GM21515 (cell line): ENCODE data around the gene ZNF469.
"Not testable (repeated sequence)": the region's sequence is repeated elsewhere in the genome, so short reads cannot be mapped to it uniquely, and the experiment has no call there.

Experiments used
- ATAC-seq: cut with Tn5 transposase; IDR thresholded peaks from one replicate; pipeline ENCODE4 v1.9.1; 2021; ENCODE audit not compliant: unreplicated experiment

Gene ZNF469

DNA sequence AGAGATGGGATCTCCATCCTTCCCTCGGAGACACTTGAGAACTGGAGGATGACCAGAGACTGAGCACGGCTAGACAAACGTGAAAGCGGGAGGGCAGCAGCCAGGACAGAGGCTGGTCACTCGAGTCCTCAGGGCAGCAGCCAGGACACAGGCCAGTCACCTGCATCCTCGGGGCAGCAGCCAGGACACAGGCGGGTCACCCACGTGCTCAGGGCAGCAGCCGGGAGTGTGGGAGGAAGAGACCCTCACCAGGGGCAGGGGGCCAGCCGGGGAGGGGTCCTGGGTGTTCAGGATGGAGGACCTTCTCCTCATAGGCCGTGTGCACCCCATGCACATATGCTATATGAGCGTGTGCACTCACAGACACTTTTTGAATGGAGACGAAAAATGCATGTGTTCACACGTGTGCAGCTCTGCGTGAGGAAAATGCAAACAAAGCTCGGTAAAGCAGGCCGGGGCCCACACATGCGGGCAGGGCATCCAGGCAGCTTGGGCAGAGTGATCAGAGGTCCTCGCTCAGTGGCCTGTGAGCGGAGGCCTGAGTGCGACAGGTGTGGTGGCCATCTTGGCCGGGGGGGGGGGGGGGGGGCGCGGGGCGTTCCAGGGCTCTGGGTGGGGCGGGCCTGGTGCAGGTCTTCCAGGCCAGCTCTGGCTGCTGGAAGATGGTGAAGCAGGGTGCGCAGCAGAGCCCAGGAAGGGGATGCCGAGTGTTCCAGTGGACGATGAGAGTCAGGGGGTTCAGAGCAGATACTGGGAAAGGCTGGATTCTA, 26.7 kb downstream of the ZNF469 start:
- ATAC-seq: no peak

DNA sequence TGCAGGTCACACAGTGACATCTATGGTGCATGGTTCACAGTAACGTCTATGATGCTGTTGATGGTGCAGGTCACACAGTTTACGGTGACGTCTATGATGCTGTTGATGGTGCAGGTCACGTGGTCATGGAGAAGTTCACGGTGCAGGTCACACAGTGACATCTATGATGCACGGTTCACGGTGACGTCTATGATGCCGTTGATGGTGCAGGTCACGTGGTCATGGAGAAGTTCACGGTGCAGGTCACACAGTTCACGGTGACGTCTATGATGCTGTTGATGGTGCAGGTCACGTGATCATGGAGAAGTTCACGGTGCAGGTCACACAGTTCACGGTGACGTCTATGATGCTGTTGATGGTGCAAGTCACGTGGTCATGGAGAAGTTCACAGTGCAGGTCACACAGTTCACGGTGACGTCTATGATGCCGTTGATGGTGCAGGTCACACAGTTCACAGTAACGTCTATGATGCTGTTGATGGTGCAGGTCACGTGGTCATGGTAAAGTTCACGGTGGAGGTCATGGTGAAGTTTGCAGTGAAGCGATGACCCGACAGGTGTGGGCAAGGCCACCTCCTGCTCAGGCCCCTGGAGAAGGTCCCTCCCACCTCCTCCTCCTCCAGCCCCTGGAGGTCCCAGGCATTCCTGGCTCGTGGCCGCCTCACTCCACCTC, 27.7 kb downstream of the ZNF469 start:
- ATAC-seq: not testable (repeated sequence)

DNA sequence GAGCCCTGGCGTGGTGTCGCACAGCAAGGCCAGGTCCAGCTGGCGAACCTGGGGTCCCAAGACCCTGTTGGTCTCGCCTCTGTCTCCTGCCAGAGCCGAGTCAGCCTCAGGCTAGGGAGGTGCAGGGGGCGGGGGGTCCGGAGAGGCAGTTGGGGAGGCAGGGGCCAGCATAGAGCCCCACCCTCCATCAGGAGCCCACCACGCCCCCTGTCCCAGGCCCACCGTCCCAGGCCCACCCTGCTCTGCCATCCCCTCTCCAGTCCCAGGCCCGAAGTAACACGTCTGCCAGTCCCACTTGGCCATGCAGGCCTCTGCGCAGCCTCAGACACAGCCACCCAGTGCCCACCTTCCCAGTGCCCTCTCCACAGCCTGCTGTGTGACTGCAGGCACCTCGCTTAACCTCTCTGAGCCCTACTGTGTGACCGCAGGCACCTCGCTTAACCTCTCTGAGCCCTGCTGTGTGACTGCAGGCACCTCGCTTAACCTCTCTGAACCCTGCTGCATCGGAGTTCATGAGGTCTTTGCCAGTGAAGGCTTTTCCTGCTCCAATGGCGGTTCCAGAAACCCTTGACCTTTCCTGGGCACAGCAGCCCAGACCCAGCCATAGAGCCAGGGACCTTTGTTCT, 29.3 kb downstream of the ZNF469 start:
- ATAC-seq: no peak

DNA sequence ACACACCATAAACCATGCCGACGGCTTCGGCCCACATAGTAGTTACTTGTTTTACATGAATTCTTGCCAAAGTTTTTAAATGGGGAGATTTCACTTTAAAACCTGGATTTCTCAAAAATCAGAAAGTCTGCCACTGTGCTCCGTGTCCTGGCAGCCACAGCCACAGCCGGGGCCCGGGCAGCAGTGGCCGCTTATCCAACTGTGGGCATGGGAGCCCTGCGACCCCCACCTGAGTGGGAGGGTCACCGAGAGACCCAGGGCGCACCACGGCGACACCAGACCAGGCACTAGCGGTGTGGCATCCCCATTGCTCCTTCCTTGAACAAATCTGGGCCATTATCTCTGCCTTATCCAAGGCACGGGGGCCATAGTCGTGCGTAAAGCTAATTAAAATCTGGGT, 30.0 kb downstream of the ZNF469 start:
- no peak for ATAC-seq

DNA sequence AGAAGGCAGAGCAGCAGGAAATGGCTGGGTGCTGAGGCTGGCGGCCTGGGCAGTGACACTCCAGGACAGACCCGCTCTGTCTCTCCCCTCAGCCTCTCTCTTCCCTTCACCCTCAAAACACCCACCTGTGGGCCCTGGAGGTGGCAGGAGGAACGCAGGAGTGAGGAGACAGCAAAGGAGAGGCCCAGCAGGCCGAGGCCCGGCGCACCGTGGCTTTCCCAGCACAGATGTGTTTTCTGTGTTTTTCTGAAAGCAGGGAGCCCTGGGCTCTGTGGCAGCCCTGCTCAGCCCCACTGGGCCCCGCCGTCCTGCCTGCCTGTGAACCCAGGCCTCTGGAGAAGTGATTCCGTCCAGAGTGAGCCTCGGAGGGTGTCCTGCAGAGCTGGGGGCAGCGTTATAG, 30.5 kb downstream of the ZNF469 start:
- no peak for ATAC-seq

DNA sequence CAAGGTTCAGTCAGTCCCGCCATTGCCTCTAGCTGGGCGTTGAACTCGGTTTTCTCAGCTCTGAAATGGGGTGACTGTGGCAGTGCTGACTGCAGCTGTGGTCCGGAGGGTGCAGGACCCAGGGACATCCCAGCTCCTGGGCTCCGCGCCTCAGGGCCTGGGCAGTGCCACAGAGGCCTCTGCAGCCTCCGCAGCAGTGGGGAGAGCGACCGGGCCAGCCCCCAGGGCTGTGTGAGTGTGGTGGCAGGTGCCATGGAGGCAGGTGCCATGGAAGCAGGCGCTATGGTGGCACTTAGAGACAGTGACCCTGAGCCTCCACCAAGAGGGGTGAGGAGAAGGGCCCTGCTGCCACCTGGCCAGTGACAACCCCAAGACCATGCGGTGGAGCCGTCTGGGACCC, 30.9 kb downstream of the ZNF469 start:
- no peak for ATAC-seq

DNA sequence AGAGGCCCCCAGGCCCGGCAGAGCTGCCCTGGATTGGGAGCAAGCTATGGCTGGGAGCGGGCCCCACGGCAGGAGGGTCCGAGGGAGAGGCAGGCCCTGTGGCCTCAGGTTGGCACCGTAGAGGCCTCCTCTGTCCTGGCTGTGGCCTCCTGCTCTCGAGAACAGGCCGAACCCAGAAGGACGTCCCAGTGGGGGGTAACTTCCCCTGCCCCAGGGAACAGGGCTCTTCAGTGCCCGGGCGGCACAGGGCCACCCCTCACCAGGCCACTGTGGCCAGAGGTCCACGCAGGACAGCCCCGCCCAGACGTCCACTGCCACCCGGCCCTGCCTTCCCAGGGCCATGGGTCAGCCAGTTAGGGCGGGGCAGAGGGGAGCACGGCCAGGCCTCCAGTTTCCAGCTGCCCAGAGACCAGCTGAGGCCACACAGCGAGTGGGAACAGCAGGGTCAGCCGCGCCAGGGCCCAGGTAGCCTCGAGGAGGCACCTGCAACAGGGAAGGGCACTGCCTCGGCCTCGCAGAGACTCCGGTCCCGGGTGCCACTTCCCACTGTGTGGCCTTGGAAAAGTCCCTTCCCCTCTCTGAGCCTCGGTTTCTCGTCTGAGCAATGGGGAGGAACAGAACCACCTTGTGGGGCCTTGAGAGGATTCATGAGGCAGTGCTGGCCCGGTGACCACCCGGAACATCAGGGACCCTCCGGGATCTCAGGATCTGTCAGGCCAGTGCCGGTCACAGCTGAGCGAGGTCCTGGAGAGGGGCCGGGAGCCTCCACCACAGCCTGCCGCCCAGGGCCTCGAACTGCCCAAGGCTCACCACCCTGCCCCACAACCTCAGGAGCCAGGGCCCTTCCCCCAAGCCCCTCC, 32.0 kb downstream of the ZNF469 start:
- no peak for ATAC-seq

DNA sequence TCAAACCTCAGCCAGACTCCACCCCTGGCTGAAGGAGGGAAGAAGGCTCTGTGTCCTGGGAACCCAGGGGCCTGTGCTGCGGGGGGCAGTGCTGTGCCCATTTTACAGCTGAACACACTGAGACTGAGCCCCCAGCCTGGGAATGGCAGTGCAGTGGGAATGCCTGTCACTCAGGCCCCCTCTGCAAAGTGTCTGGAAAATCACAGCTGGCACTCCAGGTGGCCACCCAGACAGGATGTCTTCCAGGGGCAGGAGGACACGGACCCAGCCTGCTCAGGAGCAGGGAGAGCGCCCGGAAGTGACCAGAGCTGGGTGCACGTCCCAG, 32.6 kb downstream of the ZNF469 start:
- ATAC-seq: no peak

DNA sequence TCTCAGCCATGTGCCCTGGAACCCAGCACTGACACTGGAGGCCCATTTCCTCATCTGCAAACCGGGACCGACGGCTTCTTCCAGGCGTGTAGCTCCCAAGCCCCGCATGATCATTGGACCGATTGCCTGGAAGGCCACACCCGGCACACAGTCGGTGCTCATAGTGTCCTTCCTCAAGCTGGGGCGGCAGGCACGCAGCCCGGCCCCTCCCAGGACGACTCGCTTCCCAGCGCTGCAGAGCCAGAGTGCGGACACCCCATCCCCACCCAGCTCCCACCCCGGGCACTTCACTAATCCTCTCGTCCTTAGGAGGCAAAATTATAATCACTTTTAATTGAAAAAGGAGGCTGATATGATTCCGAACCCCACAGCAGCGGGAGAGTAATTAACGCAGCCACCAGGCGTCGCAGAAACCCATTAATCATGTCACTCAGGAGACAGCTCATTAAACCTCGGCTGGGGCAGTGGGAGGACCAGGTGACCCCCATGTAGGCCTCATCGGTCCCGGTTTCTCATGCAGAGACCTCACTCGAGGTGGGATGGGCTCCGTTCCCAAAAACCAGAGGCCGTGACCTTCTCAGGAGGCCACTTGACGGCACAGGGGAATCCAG, 33.1 kb downstream of the ZNF469 start:
- no peak for ATAC-seq

DNA sequence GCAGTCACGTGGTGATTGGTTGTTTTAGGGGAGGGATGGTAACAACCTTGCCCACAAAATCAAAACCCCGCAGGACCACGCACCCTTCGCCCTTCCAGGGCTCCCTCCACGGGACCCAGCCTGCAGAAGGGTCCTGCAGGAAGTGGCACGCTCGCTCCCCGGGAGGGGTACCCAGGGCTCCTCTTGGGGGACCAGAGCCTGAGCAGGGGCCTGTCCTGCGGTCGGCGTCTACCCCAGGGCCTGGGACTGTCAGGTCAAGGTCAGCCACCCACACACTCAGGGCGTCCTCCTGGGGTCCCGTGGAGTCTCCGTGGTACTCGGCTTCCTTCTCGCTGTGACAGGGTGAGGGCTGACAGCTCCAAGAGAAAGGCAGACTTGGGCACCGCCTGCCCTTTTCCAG, 33.9 kb downstream of the ZNF469 start:
- ATAC-seq: no peak

DNA sequence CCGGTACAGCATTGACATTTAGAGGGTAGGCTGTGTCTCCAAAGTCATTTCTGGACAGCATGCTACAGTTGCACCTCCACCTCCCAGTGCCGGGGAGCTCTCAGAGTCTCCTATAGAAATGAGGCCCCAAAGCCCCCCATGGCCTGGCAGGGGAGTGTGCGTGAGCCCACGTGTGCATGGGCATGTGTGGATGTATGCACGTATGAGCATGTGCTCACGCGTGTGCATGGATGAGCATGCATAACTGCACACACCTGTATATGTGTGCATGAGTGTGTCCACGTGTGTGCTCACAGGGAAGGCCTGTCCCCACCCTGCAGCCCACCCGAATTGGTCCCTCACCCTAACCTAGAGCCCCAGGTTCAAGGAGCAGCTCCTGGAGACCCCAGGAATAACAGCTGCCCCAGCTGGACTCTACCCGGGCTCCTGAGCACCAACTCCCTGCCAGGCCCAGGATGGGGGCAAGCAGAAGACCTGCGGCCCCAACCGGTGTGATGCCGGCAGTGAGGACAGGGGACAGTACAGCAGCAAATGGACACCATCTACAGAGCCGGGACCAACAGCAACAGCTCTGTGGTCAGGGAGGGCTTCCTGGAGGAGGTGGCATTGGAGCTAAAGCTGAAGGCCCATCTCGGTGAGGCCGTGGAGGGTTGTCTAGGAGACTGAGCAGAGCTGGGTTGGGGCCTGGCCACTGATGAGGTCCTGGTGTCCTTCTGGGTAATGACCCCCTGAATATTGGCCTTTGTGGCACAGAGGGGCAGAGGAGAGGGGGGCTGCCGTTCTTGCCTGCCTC, 35.1 kb downstream of the ZNF469 start:
- no peak for ATAC-seq

DNA sequence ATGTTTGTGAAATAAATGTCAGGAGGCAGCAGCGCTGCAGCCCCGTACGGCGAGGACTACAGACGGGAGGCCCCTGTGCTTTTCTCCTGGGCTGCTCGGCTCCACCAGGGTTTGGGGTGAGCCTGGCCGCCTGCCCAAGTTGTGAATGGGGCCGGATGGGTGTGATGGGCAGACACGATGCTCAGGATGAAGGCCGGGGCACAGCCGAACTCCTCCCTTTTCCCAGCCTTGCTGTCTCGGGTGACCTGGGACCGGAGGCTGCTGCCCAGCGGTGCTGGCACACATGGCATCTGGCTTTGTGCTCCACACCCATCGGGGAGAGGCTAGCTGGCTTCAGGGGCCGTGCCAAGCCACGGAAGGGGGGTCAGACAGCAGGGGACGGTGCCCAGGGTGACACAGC, 36.1 kb downstream of the ZNF469 start:
- no peak for ATAC-seq

DNA sequence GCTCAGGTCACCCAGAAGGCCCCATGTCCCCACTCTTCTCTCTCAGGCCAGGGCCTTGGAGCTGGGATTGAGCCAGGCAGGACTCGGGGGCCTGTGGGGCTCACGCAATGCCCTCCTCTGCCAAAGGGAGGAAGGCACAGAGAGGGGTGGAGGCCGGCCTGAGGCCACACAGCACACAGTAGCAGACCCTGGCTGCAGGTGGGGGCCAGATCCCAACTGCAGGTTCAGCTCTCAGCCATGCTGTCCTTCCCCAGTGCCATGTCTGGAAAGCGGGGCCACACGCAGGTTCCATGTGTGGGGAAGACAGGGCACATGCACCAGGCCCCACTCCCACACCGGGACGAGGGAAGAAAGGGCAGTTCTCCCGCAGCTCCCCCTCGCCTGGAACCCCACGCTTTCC, 37.0 kb downstream of the ZNF469 start:
- no peak for ATAC-seq

DNA sequence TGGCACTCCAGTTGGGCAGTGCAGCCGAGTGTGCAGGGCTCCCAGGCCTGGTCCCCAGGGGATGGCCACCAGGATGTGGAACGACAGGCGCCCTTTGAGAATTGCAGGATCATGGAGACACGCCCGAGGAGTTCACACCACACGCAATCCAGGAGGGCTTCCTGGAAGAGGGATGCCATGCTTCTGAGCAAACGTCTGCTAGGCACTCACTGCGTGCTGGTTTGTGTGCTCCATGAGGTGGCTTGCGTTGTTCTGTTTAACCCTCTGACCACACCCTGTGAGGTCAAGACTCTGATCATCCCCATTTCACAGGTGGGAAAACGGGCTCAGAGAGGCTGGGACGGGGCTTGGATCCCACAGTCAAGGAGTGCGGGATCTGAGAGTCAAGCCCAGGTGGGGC, 37.7 kb downstream of the ZNF469 start:
- ATAC-seq: no peak

DNA sequence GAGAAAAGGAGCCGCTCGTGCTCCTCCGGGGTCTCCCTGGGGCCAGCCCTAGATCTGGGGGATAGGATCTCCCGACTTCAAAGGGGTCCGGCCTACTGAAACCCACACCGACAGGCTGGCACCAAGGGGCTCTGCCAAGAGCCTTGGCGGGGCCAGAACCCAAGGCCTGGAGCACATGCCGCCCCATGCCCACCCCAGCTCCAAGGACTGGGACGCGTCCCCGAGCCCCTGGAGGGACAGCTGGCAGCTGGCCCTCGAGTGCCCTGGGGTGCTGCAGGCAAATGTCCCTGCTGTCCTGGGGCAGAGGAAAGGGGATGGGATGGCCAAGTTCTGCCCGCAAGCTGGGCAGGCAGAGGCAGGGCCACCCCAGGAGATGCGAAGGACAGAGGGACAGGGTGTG, 38.5 kb downstream of the ZNF469 start:
- no peak for ATAC-seq

DNA sequence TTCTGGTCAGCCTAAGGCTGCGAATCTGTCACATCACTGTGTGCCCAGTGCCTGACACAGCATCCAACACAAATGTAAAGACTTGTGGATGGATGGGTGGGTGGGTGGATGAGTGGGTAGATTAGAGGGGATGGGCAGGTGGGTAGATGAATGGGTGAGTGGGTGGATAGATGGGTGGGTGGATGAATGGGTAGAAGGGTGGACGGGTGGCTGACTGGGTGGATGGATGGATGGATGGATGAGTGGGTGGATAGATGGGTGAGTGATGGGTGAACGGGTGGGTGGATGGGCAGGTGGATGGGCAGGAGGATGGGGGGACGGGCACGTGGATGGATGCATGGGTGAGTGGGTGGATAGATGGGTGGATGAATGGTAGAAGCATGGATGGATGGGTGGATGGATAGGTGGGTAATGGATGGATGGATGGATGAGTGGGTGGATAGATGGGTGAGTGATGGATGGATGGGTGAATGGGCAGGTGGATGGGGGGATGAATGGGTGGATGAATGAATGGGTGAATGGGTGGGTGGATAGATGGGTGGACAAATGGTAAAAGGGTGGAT, 39.2 kb downstream of the ZNF469 start:
- no peak for ATAC-seq

DNA sequence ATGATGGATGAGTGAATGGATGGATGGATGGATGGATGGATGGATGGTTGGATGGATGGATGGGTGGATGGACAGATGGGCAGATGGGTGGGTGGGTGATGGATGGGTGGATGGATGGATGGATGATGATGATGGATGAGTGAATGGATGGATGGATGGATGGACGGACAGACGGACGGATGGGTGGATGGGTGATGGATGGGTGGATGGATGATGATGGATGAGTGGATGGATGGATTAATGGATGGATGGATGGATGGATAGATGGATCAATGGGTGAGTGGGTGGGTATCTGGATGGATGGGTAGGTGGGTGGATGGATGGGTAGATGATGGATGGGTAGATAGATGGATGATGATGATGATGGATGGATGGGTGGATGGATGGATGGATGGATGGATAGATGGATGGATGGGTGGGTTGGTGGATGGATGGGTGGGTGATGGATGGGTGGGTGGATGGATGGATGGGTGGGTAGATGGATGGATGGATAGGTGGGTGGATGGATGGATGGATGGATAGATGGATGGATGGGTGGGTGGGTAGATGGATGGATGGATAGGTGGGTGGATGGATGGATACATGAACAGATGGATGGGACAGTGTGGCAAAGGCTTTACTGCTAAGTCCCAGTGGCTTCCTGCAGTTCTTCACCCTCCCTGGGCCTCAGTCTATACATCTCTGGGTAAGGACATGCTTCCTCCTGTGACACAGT, 40.1 kb downstream of the ZNF469 start:
- ATAC-seq: no peak

DNA sequence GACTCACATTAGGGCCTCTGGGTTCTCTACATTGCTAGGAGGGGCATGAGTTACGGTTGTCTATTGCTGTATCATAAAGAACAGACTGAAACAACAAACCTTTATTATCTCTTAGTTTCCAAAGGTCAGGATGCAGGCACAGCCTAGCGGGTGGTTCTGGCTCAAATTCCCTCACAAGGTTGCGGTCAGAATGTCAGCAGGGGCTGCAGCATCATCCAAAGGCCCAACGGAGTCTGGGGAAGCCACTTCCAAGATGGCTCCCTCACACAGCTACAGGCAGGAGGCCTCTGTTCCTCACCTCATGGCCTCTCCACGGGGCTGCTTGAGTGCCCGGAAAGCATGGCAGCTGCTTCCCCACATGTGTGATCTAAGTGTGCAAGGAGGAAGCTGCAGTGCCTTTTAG, 40.7 kb downstream of the ZNF469 start:
- no peak for ATAC-seq

DNA sequence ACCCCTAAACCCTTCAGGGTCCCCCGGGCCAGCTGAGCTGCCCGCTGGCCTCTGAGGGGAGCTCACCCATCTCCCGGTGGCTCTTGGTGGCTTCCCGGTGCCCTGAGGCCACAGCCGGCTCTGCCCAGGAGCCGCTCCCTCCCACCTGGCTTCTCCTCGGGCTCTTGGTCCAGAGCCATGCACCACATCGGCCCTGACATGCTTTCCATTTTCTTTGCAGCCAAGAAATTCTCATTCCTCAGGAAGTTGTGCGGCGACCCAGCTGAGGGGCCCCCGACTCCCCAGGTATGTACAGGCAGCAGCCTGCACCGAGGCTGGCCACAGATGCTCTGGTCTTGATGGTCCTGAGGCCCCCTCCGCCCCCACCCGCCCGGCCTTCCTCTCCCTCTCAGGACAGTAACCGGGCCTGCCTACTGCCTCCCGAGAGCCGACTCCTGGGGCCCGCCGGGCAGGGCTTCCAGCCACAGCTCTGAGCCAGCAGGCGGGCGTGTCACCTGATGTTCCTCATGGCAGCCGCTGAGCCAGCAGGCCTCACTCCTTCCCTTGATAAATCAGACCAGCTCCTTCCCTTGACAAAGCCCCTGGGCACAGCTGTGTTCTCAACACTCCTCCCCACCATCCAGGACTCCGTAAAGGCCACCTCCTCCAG, 42.0 kb downstream of the ZNF469 start:
- no peak for ATAC-seq
